Activated CD4-positive, alpha-beta T cell treated with anti-CD3 and anti-CD28 coated beads, Interleukin-2, amount 50 U/mL, for 24 hours (primary cell): ENCODE data around the gene RYR2.

ENCODE experiments used
- DNase-seq, 2 donors: peaks; one replicate each; pipeline ENCODE4 v3.0.0-alpha.2; 2020; ENCODE audit warnings: low read depth in 1 of 2, low spot score in 1 of 2

Gene RYR2

DNA sequence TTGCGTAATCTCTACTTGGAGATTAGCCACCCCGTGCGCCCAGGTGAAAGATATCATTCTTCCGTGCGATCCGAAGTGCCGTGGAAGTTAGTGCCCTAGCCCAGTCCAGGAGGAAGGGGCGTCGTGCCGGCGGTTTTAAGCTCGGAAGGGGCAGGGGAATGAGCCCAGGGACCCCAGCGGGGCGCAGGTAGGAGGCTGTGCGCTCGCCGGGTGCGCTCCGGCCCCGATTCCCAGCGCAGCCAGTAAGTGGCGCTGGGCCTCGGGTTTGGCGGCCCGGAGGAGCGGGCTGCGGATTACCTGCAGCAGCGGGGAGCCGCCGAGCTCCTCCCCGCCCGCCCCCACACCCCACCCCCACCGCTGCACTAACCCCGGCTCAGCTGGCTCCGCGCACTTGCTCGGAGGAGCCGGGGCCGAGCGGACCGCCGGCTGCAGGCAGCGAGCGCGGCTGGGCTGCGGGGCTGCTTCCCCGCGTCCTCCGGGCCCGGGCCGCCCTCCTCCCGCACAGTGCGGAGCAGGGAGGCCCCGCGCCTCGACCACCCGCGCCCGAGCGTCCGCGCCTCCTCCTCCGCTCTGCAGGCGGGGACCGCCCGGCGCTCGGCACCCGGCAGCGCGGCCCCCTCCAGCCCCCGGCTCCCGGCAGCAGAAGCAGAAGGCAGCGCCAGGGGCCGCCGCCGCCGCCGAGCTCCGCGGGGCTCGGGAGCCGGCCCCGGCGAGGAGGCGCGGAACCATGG is at the start of gene RYR2:
RYR2 (plus strand) TSS at position 390 of the 731 bp plus-strand sequence; CDS start at position 728, 338 bp downstream.
- no peak for DNase-seq

DNA sequence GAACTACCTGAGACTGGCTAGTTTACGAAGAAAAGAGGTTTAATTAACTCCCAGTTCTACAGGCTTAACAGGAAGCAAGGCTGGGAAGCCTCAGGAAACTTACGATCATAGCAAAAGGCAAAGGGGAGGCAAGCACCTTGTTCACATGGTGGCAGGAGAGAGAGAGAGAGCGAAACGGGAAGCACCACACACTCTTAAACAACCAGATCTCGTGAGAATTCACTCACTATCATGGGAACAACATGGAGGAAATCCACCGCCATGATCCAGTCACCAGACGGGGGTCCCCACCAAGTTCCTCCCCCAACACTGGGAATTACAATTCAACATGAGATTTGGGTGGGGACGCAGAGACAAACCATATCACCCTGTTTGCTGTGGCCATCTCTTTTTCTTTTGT is 49.5 kb upstream of the RYR2 start:
- DNase-seq, result no peak

- no peak for DNase-seq
These were observed 47.5 kb upstream of the RYR2 start for GRCh38 chr1:236994450-236994849.

DNA sequence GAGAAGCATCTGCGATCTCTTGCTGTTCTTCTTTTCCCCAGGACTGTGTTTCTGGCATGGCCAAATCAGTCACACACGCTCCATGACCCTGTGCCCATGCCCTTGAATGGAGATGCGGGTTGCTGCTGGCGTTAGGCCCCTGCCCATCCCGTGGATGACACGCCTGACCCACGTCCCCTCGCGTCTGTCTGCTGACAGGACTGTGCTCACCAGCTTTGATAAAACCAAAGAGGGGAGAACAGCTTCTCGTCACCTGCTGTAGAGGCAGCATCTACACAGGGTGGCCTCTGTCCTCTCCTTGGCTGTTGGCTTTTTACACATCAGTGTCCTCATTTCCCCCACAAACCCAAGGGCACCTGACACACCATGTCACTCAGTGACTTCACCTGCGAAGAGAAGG is 44.6 kb upstream of the RYR2 start:
- DNase-seq, result no peak

GRCh38 chr1:236997882-236998281 is 44.1 kb upstream of the RYR2 start:
- DNase-seq, result no peak

- DNase-seq, result no peak
These were observed 43.4 kb upstream of the RYR2 start for GRCh38 chr1:236998546-236998945.

- DNase-seq, result no peak
These were observed 41.8 kb upstream of the RYR2 start for GRCh38 chr1:237000191-237000590.

- DNase-seq, result no peak
These were observed 38.5 kb upstream of the RYR2 start for GRCh38 chr1:237003516-237003915.

- DNase-seq, result no peak
These were observed 37.9 kb upstream of the RYR2 start, which contains the start of gene MT1HL1 for GRCh38 chr1:237004116-237004515. MT1HL1 (minus strand) TSS chr1:237004441; CDS start chr1:237004372, 69 bp downstream.

GRCh38 chr1:237005674-237006073 is 36.3 kb upstream of the RYR2 start:
- no peak for DNase-seq

GRCh38 chr1:237007147-237007881 is 34.7 kb upstream of the RYR2 start:
- no peak for DNase-seq

DNA sequence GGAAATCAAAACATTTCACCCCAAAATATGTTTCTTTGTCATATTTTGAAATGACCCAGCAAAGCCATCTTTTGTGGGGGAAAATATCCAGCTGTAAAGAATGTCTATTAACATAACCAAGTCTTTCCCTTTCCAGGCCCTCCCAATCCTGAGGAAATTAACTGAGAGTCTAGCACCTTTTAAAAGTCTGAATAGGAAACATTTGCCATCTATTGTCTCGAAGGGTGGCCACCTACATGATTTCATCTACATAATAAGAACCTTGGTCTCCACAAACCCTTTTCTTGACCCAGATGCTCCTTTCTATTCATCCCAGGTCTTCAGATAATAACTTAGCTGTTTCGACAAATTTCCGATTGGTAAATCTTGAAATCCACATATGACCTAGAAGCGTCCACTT is 32.4 kb upstream of the RYR2 start:
- no peak for DNase-seq

- no peak for DNase-seq
These were observed 30.6 kb upstream of the RYR2 start for GRCh38 chr1:237011432-237011831.

GRCh38 chr1:237012361-237012760 is 29.6 kb upstream of the RYR2 start:
- DNase-seq, result no peak

DNA sequence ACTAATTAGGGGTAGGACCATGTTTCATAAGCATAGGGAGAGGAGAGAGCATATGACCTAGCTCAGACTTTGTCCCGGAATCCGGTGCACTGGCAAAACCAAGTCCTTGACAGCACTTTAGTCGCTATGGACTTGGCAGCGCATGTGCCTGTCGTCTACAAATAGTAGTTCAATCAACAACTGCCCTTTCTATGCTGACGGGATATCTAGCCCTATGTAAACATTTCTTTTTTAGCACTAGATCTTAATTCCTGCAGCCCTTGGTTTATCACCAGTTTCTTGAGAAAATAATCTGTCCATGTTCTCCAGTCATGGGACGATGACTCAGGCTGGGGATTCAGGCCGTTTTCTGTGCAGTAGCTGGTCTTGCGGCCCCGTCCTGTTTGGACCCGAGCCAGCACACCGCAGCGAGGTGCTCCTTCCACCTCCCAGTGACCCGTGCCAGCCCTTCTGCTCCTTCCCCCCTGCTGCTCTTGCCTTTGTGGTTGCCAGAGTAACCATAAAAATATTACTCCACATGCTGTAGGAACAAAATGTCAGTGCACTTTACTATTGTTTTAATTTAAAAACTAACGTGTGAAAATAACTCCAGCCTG is 29.1 kb upstream of the RYR2 start:
- no peak for DNase-seq

GRCh38 chr1:237013608-237014007 is 28.4 kb upstream of the RYR2 start:
- no peak for DNase-seq

DNA sequence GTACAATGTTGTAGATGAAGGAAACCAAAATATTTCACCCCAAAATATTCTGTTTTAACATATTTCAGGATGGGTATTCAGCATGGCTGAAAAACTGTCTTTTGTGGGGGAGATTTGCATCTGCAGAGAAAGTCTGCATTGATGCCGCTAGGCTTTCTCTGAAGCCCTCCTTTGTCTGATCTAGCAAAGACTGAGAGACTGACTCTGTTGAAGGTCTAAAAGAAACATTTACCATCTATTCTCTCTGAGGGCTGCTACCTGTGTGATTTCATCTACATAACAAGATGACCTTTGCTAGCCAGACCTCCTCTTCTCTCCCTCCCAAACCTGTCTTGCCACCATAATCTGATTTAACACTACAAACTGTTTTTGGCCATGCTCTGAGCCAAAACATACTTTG is 25.4 kb upstream of the RYR2 start:
- no peak for DNase-seq

DNA sequence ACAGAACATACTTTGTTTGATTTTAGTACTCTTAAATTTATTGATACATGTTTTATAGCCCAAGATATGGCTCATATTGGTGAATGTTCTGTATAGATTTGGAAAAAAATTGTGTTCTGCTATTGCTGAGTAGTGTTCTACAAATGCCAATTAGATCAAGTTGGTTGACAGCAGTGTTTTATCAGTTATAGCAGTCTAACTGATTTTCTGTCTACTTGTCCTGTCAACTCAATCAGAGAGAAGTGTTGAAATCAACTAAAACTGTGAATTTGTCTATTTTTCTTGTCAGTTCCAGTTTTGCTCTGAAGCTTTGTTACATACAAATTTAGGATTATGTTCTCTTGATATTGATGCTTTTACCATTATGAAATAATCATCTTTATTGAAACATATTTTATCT is 23.1 kb upstream of the RYR2 start:
- DNase-seq, result no peak

DNA sequence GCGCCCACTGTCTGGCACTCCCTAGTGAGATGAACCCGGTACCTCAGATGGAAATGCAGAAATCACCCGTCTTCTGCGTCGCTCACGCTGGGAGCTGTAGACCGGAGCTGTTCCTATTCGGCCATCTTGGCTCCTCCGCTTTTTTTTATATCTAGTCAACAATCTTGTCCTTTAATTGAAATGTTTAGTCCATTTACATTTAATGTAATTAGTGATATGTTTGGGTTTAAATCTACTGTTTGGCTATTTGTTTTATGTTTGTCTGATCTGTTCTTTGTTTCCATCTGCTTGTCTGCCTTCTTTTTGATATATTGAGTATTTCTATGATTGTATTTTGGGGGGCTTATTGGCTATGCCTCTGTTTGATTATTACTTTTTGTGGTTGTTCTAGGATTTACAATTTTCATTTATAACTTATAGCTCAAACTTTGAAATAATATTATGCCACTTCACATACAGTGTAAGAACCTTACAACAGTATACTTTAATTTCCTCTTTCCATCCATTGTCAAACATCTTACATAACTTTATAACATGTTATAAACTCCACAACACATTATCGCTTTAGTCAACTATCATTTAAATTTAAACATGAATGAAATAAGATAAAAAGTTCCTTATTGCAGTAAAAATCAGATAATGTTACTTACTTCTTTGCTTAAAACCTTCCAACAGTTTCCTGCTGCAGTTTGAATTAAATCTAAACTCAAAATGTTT is 16.5 kb upstream of the RYR2 start:
- DNase-seq, result no peak

DNA sequence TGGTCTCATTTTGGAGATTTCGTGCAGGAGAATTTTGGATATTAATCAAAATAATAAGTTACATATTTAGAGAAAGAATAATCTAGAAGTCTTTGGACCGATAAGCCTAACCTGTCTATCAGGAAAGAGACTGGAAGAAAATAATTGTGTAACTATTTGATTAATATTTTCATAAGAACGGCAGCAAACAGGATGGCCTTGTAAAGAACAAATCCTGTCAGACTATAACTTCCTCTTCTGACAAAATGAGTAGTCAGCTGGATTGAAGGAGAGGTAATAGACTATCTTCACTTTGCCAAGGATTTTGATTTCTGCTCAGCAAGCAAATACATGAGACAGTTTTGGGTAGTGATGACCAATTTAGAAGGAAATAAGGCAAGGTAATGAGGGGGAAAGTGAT is 12.7 kb upstream of the RYR2 start:
- DNase-seq, result no peak

DNA sequence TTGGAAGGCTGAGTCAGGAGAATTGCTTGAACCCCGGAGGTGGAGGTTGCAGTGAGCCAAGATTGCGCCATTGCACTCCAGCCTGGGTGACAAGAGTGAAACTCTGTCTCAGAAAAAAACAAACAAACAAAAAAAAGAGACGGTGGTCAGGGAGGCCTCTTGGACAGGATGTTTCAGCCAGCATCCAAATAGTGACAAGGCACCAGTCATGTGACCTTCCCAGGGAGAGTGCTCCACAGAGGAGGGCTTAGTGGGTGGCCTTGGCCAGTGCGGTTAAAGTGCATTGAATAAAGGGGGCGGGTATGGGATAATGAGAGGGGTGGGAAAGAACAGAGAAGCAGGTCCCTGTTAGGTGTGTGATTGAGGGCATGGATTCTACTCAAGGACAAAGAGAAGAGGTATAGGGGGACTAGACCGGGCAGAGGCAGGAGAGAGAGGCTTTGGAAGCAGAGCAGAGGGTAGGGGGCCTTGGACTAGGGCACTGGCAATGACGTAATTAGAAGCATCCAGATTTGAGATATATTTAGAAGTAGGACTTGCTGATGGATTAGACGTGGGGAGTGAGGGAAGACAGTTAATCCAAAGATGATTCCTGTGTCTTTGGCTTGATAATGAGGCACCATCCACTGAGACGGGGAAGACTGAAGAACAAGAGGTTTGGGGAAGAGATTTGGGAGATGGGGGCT is 12.0 kb upstream of the RYR2 start:
- no peak for DNase-seq
